ENCODE measurements around the gene ESPL1. TPM values are rescaled to one million over a fixed set of nuclear protein-coding genes. Genes with fewer than 3 reads are reported as not detected.
"Not testable (repeated sequence)": the region's sequence is repeated elsewhere in the genome, so short reads cannot be mapped to it uniquely, and the experiment has no call there.

Gene ESPL1
- total RNA-seq, 1 donor from 2014 or later = 33.8 TPM

DNA sequence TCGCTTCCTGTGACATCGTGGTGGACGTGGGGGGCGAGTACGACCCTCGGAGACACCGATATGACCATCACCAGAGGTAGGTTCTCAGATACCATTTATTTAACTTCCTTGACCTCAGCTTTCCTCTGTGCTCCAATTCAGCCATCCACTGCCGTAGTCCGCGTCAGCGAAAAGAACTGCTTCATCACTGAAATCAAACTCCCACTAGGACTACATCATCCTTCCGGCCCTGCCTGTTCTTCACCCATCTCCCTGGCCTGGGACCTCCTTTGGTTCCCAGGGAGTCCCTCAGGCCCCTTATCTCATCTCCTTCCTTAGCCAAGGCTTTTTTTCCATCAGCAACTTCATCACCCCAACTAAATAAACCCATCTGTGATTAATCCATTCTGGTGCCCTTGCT lies 32.1 kb downstream of the ESPL1 start:
- no peak for ATAC-seq

DNA sequence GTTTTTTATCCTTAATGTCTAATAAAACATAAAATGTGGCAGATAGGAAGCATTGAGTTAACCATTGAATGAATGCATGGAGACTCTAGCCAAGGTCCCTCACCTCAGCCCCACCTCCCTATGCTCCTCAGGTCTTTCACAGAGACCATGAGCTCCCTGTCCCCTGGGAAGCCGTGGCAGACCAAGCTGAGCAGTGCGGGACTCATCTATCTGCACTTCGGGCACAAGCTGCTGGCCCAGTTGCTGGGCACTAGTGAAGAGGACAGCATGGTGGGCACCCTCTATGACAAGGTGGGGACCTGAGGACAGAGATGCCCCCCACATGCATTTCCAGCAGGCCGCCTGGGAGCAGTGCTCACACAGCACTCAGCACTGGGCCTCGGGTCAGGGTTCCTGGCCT lies 34.8 kb downstream of the ESPL1 start:
- no peak for ATAC-seq

DNA sequence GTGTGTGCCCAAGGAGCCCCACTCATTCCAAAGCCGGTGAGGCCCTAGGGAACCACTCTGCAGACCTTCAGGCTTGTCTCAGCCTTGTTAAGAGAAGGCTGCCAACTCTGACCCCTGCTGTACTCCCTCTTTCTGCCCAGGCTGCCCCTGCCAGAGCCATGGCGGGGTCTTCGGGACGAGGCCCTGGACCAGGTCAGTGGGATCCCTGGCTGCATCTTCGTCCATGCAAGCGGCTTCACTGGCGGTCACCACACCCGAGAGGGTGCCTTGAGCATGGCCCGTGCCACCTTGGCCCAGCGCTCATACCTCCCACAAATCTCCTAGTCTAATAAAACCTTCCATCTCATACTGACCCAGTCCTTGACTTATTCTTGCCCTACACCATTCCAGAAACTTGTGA lies 38.7 kb downstream of the ESPL1 start:
- no peak for ATAC-seq

DNA sequence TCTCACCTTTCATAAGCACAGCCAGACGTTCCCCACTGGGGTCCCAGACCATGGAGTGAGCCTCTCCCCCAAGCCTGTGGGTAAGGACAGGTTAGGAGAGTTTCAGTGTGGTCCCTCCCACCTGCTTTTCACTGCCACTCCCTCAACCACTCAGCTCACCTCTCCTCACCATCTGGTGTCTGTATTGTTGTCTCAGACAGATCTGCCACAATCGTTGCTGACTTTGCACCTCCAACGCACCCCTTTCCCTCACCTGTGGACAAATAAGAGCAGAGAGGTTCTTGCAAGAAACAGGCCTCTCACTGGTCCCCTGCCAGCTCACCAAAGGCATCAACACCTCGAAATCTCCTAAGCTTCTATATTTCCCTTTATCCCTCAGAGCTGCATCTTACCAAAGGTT lies 40.2 kb downstream of the ESPL1 start:
- no peak for ATAC-seq

DNA sequence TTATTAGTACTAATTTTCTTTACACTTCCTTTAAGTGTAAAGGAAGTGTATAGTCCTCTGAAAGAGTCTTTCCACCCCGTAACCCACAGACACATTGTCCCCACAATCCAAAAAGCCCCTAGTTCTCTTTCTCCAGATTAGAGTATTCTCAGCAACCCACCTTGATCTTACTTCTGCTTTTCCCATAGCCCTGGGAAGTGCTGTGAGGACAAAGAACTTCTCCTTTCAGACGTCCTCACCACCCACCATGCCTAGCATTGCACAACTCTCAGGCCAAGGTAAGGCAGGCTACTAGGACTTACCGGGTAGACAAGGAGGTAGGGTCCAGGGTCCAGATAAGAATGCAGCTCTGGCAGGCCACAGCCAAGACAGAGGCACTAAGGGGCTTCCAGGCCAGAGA lies 45.9 kb downstream of the ESPL1 start:
- ATAC-seq = no peak

DNA sequence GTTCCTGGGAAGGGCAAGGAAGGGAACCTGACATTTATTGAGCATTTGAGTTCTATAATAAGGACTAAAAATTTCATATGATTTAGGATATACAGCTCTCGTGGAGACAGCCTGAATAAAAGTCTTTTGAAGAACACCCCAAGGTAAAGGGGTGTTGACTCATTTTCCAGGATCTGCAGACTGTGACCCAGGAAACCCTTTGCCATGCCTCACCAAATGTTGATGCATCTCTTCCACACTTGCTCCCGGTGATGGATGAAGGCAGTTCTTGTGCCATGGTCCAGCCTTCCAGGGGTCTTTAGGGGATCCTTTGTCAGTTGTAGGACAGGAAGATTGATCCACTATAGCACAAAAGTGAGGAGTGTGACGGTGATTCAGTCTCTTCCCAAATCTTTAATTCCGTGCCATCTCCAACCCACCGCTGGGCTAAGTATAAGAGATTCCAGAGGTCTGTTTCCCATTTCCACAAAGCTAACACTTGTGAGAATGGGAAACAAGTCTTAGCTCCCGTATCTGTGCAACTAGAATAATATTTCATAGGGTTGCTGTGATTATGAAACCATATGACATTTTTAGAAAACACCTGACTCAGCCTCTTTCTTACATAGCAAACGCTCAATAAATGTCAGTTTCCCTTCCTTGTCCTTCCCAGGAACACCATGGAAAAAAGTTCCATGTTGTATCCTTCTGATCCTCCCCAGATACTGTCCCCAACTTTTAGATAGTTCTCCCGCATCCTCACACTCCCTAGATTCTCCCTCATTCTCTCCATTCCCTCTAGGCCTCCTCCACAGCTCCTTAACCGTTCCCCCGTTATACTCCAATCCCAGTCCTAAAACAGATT lies 52.5 kb downstream of the ESPL1 start:
- no peak for ATAC-seq

DNA sequence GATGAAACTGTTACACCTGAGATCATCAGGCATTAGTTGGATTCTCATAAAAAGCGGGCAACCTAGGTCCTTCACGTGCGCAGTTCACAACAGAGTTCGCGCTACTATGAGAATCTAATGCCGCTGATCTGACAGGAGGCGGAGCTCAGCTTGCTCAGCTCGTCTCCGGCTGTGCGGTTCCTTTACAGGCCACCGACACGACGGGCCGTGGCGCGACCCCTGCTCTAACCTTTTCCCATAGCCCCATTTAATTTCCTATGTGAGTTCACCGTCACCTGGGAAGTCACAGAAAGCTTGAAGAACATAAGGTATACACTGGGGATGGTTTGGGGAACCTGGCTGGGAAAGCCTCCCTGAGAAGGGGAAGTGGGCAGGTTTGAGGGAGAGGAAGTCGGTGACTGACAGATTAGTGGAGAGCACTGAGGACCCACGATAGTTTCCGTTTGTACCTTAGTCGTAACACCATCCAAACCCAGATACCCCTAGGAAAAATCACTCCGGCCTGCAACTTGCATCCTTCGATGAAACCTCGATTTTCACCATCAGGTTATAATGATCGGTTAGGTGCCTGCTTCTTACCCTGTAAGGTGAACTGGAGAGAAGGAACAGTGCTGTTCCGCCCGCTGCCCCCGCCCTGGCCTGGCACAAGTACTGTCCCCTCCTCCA lies 56.1 kb downstream of the ESPL1 start:
- ATAC-seq = no peak

DNA sequence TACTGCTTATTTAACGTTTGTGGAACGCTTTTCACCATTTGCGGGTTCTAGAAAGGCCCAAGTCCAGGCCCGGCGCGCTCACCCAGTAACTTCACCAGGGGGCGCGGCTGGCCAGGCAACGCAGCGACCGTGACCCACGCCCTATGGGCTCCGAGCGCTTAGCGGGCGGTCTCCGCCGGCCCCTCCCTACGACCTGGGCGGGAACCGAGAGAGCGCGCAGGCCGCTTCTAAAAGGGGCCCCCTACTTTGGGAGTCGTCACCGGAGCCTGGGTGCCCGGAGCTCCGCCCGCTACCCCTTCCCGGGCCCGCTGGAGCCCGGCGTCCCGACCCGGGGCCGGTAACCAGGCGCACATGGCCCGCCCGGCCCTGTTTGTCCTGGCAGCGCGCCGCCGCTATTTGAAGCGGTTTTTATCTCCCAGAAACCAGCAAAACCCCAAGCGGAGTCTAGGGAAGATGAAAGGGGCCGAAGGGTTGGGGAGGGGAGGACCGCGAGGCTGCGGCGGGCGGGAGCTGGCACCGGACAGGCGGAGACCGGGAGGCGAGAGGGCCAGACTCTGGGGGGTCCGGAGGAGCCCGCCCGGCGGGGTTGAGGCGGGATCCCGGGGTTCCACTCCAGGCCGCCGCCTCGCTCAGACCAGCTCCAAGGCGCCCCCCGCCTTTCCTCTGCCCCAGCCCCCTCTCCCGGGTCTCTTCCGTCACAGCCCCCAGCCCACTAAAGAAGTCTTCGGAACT lies 56.8 kb downstream of the ESPL1 start:
- ATAC-seq = peak; percentile 75

DNA sequence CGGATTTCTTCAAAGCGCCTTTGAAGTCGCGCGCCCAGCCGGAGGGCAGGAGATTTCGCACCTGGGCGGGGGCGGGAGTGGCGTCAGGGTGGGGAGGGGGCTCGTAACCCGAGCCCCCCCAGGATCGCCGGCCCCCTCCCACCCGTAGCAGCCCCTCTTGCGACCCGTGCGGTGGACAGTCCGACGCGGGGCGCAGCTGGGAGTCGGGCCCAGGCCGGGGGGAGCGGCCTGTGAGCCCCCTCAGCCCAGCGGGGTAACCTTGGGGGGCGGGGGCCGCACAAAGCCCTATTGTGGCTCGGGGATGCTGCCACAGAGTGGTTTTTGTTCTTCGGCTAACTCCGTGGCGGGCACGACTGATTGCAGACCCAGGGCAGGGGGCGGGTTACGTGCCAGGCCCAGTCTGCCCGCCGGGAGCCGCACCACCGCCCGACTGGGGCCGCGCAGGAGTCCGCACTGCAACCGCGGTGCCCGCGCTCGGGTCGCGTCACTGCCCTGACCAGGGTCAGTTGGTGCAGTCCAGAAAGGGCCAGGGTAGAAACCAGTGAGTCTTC lies 57.5 kb downstream of the ESPL1 start:
- no peak for ATAC-seq

DNA sequence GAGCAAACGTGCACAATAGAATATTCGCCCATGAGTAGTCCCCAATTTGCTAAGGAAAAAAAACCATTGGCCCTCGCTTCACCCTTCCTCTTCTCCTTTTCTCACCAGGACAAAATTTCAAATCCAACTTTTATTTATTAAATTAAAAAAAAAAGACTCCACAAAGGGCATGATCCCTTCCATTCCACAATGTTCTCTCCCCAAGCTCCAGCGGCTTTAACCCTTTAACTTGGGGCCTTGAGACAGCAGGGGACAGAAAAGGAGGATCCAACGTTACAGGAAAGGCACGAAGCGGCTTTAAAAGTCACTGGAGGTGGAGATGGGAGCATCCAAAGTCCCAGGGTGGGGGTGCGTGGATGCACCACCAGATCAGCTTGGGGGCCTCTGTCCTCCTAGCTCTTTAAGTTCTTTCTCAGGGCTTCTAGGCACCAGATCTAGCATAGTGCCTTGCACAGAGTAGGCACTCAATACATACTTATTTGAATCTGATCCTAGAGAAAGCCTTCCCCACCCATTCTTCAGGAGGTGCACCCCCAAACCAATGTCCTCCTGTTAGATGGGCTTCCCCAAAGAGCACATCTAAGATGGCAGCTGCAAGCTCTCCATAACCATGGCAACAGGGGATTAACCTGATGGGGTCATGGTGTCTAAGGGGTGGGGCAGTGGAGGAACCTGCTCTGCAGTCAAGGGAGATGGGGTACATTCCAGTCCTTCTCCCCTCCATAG lies 58.5 kb downstream of the ESPL1 start:
- no peak for ATAC-seq

DNA sequence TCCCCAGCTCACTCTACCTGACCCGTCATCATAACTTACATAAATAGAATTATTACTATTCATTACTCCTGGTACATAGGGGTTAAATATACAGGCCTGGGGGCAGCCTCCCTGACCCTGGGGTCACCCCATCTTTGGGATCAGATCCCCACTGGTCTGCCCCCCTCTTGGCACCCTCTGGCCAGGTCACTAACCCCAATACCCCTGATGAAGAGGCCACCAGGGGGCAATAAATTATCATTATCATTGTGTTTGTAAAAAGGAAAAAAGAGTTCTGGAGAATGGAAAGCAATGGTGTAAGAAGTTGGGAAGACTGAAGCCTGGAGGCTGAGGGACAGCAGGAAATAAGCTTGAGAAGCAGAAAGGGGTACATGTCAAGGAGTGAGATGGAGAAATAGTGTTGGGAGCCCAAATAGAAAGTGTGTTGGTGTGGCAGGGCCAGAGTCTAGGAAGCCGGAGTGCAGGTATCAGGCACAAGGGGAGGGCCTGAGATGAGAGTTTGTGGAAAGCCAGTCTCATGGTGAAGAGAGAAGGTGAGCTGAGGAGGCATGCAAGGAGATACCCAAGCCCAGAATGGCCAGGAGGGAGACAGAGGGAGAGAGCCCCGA lies 59.4 kb downstream of the ESPL1 start:
- ATAC-seq = no peak

DNA sequence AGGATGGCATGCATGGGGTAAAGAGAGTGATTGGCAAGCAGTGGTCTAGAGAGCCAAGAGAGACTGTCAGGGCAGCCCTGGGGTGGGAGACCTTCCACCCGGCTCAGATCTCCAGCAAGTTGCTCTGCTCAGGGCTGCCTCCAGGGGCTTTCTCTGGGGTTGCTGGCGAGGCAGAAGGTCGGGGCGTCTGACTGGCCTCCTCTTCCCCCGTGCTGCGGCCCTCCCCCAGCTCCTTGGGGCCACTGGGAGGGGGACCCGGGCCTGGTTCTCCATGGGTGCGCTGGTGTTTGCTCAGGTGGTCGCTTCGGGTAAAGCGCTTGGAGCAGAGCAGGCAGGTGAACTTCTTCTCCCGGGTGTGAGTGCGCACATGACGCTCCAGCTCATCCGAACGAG lies 59.9 kb downstream of the ESPL1 start:
- ATAC-seq = no peak

DNA sequence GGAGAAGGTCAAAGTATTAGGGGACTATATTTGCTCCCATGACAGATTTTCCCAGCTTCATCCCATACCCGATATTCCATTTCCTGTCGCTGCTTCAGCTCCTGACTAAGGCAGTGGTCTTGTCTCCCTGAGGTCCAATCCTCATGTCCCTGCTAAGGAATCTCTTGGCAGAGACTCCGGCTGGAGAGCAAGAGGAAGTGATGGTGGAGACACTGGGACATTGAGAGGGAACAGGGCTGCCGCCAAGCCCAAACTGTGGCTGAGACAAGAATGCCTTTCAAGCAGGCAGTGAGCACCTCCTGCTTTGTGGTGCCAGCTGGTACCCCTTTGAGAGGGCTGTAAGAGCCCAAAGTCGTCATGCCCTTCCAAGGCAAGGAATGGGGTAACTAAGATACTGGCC lies 62.6 kb downstream of the ESPL1 start:
- ATAC-seq = no peak

DNA sequence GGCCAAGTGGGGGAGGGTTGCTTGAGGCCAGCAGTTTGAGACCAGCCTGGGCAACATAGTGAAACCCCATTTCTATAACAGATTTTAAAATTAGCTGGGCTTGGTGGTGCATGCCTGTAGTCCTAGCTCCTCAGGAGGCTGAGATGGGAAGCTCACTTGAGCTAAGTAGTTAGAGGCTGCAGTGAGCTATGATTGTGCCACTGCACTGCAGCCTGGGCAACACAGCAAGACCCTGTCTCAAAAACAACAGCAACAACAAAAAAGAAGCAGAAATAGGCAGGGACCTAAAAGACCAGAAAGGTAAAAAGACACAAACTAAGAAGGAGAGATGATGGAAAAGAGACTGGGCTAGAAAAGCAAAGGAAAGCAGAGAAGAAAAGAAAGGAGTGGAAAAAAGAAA lies 64.2 kb downstream of the ESPL1 start:
- ATAC-seq = not testable (repeated sequence)

DNA sequence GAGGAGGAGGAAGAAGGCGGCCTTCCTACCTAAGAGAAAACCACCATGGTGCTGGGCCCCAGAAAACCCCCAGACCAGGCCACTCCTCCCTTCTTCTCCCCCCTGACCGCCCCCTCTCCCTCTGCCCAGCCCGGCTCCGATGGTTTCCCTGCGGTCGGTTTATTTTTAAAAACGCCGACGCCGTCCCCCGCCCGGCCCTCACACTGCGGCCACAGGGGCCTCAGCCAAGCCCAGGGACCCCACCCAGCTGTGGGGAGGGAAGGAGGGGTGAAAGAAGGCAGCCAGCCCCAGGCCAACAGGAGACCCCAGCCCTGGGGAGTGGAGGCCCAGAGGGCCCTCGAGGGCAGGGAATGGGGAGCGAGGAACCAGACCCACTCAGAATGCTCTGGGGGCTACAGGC lies 64.6 kb downstream of the ESPL1 start:
- ATAC-seq = no peak

DNA sequence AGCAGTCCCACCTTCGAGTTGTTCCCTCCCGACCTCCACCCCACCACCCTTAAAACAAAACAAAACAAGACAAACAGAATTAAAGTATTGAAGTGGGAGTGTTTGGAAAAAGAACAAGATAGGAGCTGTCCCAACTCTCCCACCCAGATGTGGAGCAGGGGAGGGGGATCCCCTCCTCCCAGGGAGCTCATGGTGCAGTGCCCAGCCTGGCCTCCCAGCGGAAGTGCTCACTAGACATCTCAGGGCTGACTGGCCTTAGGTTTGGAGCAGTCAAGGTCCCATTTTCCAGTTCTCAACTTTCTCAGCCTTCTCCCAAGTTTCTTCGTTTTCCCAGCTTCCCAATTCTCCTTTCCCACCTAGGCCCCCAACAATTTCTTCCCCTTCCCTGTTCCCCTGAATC lies 65.2 kb downstream of the ESPL1 start:
- ATAC-seq = no peak

DNA sequence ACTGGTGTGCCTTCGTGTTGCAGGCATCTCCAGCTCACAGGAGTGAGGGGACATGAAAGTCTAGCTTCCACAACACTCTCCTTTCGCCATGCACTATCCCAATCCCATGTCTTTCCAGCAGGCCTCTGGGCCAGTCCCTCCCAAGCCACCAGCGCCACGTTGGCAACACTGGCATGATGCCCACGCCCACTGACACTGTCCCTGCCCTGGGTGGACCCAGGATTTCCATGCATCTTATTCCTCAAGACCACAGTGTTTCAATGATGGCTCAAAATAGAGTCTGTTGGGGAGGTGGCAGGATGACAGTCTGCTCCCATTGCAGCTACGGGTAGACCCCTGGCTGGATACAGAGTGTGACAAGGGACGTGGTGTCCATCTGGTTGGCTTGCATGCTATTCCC lies 65.7 kb downstream of the ESPL1 start:
- ATAC-seq = no peak

DNA sequence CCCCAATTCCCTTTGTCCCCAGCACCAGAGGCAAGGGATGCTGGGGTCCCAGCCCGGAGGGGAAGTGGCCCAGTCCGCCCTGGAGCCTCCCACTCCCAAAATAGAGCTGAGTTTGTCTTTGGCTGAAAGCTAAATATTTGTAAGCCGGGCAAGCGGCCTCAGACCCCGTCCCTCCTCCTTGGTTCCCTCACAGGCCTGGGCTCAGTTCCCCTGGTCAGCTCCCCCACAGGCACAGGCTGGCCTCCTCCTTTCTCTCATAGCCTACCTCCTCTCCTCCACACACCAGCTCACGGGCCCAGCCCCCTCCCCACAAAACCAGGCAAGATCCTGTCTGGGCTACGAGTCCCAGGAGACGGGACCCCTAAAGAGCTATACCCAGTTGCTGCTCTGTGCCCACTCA lies 66.7 kb downstream of the ESPL1 start:
- ATAC-seq = no peak

DNA sequence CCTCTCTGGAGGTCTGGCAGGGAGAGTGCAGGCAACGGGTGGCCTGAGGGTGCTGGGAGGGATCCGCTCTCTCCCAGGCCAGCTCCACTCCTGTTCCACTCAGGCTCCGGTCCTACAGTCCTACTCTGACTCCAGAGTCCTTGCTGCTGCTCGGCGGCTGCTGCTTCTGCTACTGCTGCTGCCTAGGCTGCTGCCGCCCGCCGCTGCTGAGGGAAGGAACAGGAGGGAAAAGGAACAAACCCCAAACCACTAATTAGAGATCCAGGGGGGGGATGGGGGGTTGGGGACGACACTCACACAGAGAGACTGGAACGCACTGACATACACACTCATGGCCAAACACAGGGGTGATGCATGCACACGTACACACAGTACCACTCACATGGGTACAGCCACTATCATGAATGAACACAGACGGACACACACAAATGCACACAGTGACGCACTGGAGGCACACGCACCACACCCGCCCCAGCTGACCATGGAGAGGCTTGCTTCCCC lies 68.1 kb downstream of the ESPL1 start, which contains the start of gene SP7:
TSS of gene SP7 (minus strand) at position 174 of the 501 bp plus-strand sequence. CDS start 708 bp downstream, outside the sequence.
- ATAC-seq = peak; percentile 12

DNA sequence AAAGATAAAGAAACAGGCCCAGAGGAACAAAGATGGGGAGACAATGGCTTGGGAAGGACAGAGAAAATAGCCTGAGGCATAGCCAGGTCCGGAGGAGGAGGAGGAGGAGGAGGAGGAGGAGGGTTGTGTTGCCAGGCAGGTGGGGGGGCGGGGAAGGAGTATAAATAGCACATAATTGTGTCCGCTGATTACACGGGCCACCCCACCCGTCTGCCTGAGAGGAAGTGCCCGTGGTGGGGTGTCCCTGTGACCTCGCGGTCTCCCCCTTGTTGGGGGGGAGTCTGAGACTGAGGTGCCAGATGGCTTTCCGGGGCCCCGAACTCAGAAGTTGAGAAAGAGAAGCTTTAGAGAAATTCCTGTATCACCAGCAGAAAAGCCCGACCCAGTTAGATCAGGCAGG lies 69.9 kb downstream of the ESPL1 start:
- ATAC-seq = no peak

DNA sequence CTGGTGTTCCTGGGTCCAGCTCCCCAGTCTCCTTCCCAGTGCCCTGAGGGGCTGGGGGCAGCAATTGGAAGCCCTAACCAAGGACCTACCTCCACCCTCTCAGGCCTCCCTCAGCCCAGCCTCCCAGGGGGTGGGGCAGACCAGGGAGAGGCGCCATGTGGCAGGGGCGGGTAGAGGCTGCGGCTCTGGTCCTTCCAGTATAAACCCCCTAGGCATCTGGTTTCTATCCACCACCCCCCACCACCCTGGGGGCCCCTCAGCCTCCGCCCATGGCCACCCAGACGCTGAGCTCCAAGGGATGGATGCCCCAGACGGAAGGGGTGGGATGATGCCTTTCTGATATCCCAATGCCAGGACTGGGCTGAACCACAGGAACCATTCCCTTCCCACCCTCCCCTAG lies 70.8 kb downstream of the ESPL1 start:
- no peak for ATAC-seq

DNA sequence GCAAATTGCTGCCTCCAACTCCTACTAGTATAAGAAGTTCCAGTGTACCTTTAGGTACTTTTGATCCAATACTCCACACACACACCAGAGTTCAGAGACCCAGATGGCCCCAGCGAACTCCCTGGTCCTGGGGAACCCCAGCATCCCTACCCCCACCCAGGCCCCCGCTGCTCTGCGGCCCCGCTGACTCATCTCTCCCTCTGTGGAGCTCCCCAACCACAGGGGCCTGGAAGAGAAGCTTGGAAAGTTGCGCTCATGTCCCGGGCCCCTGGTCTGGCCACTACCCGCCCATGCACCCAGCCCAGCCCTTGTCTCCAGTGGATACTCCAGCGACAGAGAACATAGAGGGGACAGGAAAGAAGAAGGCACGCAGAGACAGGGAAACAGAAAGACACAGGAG lies 72.3 kb downstream of the ESPL1 start:
- no peak for ATAC-seq
